GM12892 (cell line): ENCODE data around the gene GRM1.

ENCODE experiments used
- POLR2A ChIP-seq: IDR thresholded peaks from 2 replicates; pipeline ENCODE4 v1.6.1; 2011; ENCODE audit warnings: low read depth, low read length, control low read depth
- POLR2AphosphoS5 ChIP-seq: IDR thresholded peaks from 2 replicates; pipeline ENCODE4 v1.6.1; 2011; ENCODE audit warnings: low read depth, low read length, control low read depth
- TAF1 ChIP-seq: IDR thresholded peaks from 2 replicates; pipeline ENCODE4 v1.6.1; 2011; ENCODE audit warnings: low read depth, mild to moderate bottlenecking, control low read depth, low read length, borderline replicate concordance

DNA sequence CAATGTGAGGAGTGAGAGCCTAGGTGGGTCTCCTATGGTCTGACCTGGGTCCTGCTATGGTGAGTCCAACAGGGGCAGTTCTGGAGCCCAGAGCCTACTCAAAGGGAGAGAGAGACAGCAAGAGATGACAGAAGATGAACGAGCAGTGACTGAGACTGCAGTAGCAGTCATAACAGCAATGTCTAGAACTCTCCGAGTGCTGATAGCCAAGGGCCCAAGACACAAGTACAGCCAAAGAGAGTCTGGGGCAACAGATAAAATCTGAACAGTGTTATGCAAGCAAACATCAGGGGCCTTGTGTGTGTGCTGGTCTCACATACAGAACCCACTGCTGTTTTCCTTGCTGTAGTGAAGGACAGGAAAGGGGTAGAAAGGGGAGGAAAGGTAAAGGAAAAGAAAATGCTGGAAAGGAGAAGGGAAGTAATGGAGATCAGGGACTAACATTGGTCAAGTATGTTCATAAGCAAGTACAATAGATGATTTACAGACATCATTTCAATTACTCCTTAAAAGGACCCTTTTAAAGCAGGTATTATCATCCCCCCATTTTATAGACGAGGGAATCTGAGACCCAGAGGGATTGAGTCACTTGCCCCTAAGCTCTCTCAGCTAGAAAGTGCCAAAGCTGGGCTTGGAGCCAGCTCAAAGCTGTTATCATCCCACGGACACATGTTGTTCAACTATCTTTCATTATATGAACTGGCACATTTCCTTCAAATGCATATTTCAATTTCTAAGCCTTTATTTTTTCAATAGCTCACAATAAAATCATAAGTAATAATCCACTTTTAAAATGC is 332.5 kb downstream of the GRM1 start:
- TF ChIP-seq TAF1, result no peak
- no peak for TF ChIP-seq POLR2A
- TF ChIP-seq POLR2AphosphoS5, result no peak
